Vagina (tissue), 2 donors: ENCODE results near the gene CACNA1D. TPM values are rescaled to one million over a fixed set of nuclear protein-coding genes. Genes with fewer than 3 reads are reported as not detected.

Experiments
- DNase-seq, 2 donors: peaks; one replicate each; pipeline ENCODE4 v3.0.0-alpha.2; 2017; ENCODE audit errors: extremely low spot score in 2 of 2
- H3K27ac ChIP-seq: fragments of 200-600 bp; sonication (generic); one replicate; pipeline ENCODE4 v1.5.1; 2019
- H3K27me3 ChIP-seq: fragments of 200-600 bp; sonication (generic); one replicate; pipeline ENCODE4 v1.5.1; 2019
- H3K36me3 ChIP-seq, 2 donors: fragments of 200-600 bp; sonication (generic); one replicate each; pipeline ENCODE4 v1.5.1; 2017 to 2019
- H3K4me1 ChIP-seq: fragments of 200-600 bp; sonication (generic); one replicate; pipeline ENCODE4 v1.5.1; 2019
- H3K4me3 ChIP-seq, 2 donors: fragments of 200-600 bp; sonication (generic); 1 replicate in 1 of 2; 2 replicates in 1 of 2; pipeline ENCODE4 v1.5.1; 2016 to 2019
- H3K9me3 ChIP-seq: fragments of 200-600 bp; sonication (generic); one replicate; pipeline ENCODE4 v1.5.1; 2019
- POLR2A ChIP-seq, 2 donors: fragments of 450-650 bp; IDR thresholded peaks; one replicate each; pipeline ENCODE4 v1.6.1; 2017; ENCODE audit warnings: antibody characterized with exemption in 2 of 2, mild to moderate bottlenecking in 2 of 2, moderate library complexity in 2 of 2
- POLR2AphosphoS5 ChIP-seq, 2 donors: sonication (generic); formaldehyde crosslinking; IDR thresholded peaks; one replicate each; pipeline ENCODE4 v1.9.0; 2017; ENCODE audit warnings: antibody characterized with exemption in 2 of 2, mild to moderate bottlenecking in 2 of 2, low read depth in 1 of 2; ENCODE audit not compliant: insufficient read depth in 1 of 2
- intact Hi-C: fragments of 100-400 bp; cut with DNase I; formaldehyde crosslinking; loops from one replicate; pipeline ENCODE4 v1.15.1; 2023
- total RNA-seq: library from RNA; depleted of rRNA; stranded (reverse); fragments of >200 nt; gene quantifications from one replicate; pipeline ENCODE4 v1.2.3, GENCODE V29; 2016
- TF ChIP-seq, protein P1 (sequence below), 3 experiments: fragments of 450-650 bp in 2 of 3; fragments of 200-600 bp in 1 of 3; sonication (generic) in 1 of 3; IDR thresholded peaks; one replicate each; pipeline ENCODE4 v1.5.1; 2017 to 2019; ENCODE audit warnings: antibody characterized with exemption in 3 of 3, mild to moderate bottlenecking in 2 of 3, moderate library complexity in 2 of 3

CACNA1D gene
- total RNA-seq, 1 donor from 2014 or later = 0.74 TPM

DNA sequence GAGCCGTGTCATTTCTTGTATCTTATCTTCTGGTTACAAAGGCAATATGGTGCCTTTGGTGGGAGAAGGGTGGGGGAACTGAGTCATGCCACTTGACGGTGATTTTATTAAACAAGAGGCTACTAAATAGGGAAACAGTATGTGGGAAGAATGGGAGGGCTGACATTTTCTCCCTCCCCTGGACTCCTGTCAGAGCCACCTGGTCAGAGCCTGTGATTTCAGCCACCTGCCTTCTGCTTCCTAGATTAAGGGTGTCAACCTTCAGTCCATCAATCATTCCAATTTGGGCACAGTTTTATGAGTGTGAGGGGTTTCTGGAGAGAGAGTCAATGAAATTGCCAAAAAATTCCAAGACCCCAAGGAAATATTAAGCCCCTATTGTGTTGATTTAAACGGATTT is 264.4 kb downstream of the CACNA1D start:
- Histone ChIP-seq H3K36me3 (no peaks in the 10 kb centered on the region), H3K27ac (no peak overlapping the region), H3K4me1 (no peaks in the 10 kb centered on the region), H3K27me3 (no peaks in the 10 kb centered on the region), H3K9me3 (no peaks in the 10 kb centered on the region), H3K4me3 (no peak overlapping the region)
- DNase-seq = no peak
- intact Hi-C loops = no loop called here
- TF ChIP-seq, protein P1, sequence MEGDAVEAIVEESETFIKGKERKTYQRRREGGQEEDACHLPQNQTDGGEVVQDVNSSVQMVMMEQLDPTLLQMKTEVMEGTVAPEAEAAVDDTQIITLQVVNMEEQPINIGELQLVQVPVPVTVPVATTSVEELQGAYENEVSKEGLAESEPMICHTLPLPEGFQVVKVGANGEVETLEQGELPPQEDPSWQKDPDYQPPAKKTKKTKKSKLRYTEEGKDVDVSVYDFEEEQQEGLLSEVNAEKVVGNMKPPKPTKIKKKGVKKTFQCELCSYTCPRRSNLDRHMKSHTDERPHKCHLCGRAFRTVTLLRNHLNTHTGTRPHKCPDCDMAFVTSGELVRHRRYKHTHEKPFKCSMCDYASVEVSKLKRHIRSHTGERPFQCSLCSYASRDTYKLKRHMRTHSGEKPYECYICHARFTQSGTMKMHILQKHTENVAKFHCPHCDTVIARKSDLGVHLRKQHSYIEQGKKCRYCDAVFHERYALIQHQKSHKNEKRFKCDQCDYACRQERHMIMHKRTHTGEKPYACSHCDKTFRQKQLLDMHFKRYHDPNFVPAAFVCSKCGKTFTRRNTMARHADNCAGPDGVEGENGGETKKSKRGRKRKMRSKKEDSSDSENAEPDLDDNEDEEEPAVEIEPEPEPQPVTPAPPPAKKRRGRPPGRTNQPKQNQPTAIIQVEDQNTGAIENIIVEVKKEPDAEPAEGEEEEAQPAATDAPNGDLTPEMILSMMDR (IDR thresholded peaks at IDR 0.05) = no peak
- no peak for TF ChIP-seq POLR2AphosphoS5 (IDR thresholded peaks at IDR 0.05; ENCODE audit: insufficient read depth in 1 of 2, low read depth in 1 of 2)
- no peak for TF ChIP-seq POLR2A (IDR thresholded peaks at IDR 0.05)

DNA sequence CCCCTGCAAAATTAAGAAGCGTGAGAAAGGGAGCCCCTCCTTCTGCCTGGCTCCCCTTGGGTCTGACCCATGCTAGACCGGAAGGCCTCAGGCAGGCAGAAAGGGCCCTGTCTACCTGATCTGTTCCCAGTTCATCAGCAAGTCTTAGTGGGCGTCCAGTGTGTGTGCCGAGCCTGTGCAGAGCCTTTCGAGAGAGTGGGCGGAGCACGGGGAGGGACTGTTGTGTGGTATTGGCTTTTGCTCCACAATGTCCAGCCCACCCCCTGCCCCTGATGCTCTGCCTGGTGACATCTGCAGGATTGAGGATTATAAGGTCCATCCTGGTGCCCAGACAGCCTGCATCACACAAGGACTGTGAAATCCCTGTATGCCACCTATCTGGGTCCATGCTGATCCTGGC is 268.9 kb downstream of the CACNA1D start:
- Histone ChIP-seq H3K4me3 (no peak overlapping the region), H3K27ac (no peak overlapping the region), H3K9me3 (no peaks in the 10 kb centered on the region), H3K27me3 (no peaks in the 10 kb centered on the region), H3K36me3 (no peaks in the 10 kb centered on the region), H3K4me1 (no peaks in the 10 kb centered on the region)
- DNase-seq = no peak
- intact Hi-C loops = no loop called here
- TF ChIP-seq POLR2AphosphoS5 (IDR thresholded peaks at IDR 0.05; ENCODE audit: insufficient read depth in 1 of 2, low read depth in 1 of 2) = no peak
- TF ChIP-seq, protein P1 (IDR thresholded peaks at IDR 0.05) = no peak
- TF ChIP-seq POLR2A (IDR thresholded peaks at IDR 0.05) = no peak

GRCh38 chr3:53764026-53764775 is 269.8 kb downstream of the CACNA1D start:
- TF ChIP-seq POLR2A (IDR thresholded peaks at IDR 0.05) = no peak
- TF ChIP-seq POLR2AphosphoS5 (IDR thresholded peaks at IDR 0.05; ENCODE audit: insufficient read depth in 1 of 2, low read depth in 1 of 2) = no peak
- TF ChIP-seq, protein P1 (IDR thresholded peaks at IDR 0.05) = no peak
- Histone ChIP-seq H3K4me1 (no peaks in the 10 kb centered on the region), H3K36me3 (no peaks in the 10 kb centered on the region), H3K9me3 (no peaks in the 10 kb centered on the region), H3K27me3 (no peaks in the 10 kb centered on the region), H3K4me3 (no peak overlapping the region), H3K27ac (no peak overlapping the region)
- DNase-seq = no peak
- intact Hi-C loops = no loop called here

- Histone ChIP-seq H3K9me3 (no peaks in the 10 kb centered on the region), H3K36me3 (no peaks in the 10 kb centered on the region), H3K4me1 (no peaks in the 10 kb centered on the region), H3K4me3 (no peak overlapping the region), H3K27ac (no peak overlapping the region), H3K27me3 (no peaks in the 10 kb centered on the region)
- intact Hi-C loops = no loop called here
- no peak for TF ChIP-seq POLR2A (IDR thresholded peaks at IDR 0.05)
- TF ChIP-seq, protein P1 (IDR thresholded peaks at IDR 0.05) = no peak
- no peak for TF ChIP-seq POLR2AphosphoS5 (IDR thresholded peaks at IDR 0.05; ENCODE audit: insufficient read depth in 1 of 2, low read depth in 1 of 2)
- no peak for DNase-seq
These were observed 271.3 kb downstream of the CACNA1D start for GRCh38 chr3:53765753-53766152.

GRCh38 chr3:53766706-53767105 is 272.3 kb downstream of the CACNA1D start:
- no peak overlapping the region for H3K4me3 ChIP-seq
- no peaks in the 10 kb centered on the region for H3K4me1 ChIP-seq
- no peaks in the 10 kb centered on the region for H3K9me3 ChIP-seq
- intact Hi-C loops = no loop called here
- no peaks in the 10 kb centered on the region for H3K27me3 ChIP-seq
- TF ChIP-seq POLR2A (IDR thresholded peaks at IDR 0.05) (no peak), POLR2AphosphoS5 (IDR thresholded peaks at IDR 0.05; ENCODE audit: insufficient read depth in 1 of 2, low read depth in 1 of 2) (no peak)
- TF ChIP-seq, protein P1 (IDR thresholded peaks at IDR 0.05) = no peak
- no peak overlapping the region for H3K27ac ChIP-seq
- DNase-seq = no peak
- H3K36me3 ChIP-seq = no peaks in the 10 kb centered on the region
